ENCODE data around the gene LEPROT. TPM values are rescaled to one million over a fixed set of nuclear protein-coding genes. Genes with fewer than 3 reads are reported as not detected.

Gene LEPROT
- total and polyA plus RNA-seq, 8 donors: 16.9 to 45.5 (median 30.3) TPM

DNA sequence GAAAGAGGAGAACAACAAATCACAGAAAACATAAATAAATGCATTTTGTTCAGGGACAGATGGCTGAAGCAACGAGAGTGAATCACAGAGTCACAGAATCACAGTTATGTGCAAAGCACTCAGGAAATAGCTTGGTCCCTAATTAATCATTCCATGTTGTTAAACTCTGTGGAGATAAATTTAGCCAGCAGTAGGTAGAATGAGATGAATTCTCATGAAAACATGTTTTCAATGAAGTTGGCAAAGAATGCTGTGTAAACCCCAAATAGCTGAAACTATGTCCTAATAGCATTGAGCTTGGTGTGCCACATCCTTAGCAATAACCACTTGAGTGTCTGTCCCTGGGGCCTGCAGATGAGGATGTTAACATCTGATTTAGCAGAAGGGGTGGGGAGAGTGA is 20.4 kb downstream of the LEPROT start:
- WGBS, 2 donors: 69 to 77% methylated on average over 1 of the region's 1 CpG
- no peaks in the 10 kb centered on the region for H3K4me1 ChIP-seq
- no peak overlapping the region for H3K27ac ChIP-seq
- no peak for DNase-seq
- no peaks in the 10 kb centered on the region for H3K9me3 ChIP-seq
- no peak for FAIRE-seq
- intact Hi-C loops (cut with DNase I): no loop called here
- H3K36me3 ChIP-seq: no peaks in the 10 kb centered on the region
- H3K4me3 ChIP-seq: no peak overlapping the region
- no peak for ATAC-seq
- no peaks in the 10 kb centered on the region for H3K27me3 ChIP-seq
- TF ChIP-seq, protein P1, sequence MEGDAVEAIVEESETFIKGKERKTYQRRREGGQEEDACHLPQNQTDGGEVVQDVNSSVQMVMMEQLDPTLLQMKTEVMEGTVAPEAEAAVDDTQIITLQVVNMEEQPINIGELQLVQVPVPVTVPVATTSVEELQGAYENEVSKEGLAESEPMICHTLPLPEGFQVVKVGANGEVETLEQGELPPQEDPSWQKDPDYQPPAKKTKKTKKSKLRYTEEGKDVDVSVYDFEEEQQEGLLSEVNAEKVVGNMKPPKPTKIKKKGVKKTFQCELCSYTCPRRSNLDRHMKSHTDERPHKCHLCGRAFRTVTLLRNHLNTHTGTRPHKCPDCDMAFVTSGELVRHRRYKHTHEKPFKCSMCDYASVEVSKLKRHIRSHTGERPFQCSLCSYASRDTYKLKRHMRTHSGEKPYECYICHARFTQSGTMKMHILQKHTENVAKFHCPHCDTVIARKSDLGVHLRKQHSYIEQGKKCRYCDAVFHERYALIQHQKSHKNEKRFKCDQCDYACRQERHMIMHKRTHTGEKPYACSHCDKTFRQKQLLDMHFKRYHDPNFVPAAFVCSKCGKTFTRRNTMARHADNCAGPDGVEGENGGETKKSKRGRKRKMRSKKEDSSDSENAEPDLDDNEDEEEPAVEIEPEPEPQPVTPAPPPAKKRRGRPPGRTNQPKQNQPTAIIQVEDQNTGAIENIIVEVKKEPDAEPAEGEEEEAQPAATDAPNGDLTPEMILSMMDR (IDR thresholded peaks at IDR 0.05): no peak

- Histone ChIP-seq H3K4me3 (no peak overlapping the region), H3K4me1 (no peaks in the 10 kb centered on the region), H3K27ac (no peak overlapping the region), H3K9me3 (no peaks in the 10 kb centered on the region), H3K36me3 (no peaks in the 10 kb centered on the region), H3K27me3 (no peaks in the 10 kb centered on the region)
- intact Hi-C loops (cut with DNase I): no loop called here
- 31 to 33% methylated on average over 3 of the region's 3 CpGs for WGBS, 2 donors
- ATAC-seq (no peak), DNase-seq (no peak), FAIRE-seq (no peak)
- TF ChIP-seq, protein P1 (IDR thresholded peaks at IDR 0.05): no peak
These were observed 21.0 kb downstream of the LEPROT start for GRCh38 chr1:65441464-65441863.

- no peaks in the 10 kb centered on the region for H3K27me3 ChIP-seq
- no peak overlapping the region for H3K27ac ChIP-seq
- FAIRE-seq (no peak), ATAC-seq (no peak), DNase-seq (no peak)
- no peaks in the 10 kb centered on the region for H3K36me3 ChIP-seq
- H3K4me1 ChIP-seq: no peaks in the 10 kb centered on the region
- intact Hi-C loops (cut with DNase I): no loop called here
- no peak overlapping the region for H3K4me3 ChIP-seq
- 85 to 88% methylated on average over 1 of the region's 1 CpG for WGBS, 2 donors
- no peaks in the 10 kb centered on the region for H3K9me3 ChIP-seq
- TF ChIP-seq, protein P1 (IDR thresholded peaks at IDR 0.05): no peak
These were observed 22.0 kb downstream of the LEPROT start for GRCh38 chr1:65442442-65442841.

GRCh38 chr1:65443647-65444046 is 23.2 kb downstream of the LEPROT start:
- WGBS, 2 donors: 82 to 96% methylated on average over 2 of the region's 2 CpGs
- intact Hi-C loops (cut with DNase I): no loop called here
- ATAC-seq (no peak), DNase-seq (no peak), FAIRE-seq (no peak)
- Histone ChIP-seq H3K4me1 (no peaks in the 10 kb centered on the region), H3K27me3 (no peaks in the 10 kb centered on the region), H3K4me3 (no peak overlapping the region), H3K27ac (no peak overlapping the region), H3K36me3 (no peaks in the 10 kb centered on the region), H3K9me3 (no peaks in the 10 kb centered on the region)
- TF ChIP-seq, protein P1 (IDR thresholded peaks at IDR 0.05): no peak

DNA sequence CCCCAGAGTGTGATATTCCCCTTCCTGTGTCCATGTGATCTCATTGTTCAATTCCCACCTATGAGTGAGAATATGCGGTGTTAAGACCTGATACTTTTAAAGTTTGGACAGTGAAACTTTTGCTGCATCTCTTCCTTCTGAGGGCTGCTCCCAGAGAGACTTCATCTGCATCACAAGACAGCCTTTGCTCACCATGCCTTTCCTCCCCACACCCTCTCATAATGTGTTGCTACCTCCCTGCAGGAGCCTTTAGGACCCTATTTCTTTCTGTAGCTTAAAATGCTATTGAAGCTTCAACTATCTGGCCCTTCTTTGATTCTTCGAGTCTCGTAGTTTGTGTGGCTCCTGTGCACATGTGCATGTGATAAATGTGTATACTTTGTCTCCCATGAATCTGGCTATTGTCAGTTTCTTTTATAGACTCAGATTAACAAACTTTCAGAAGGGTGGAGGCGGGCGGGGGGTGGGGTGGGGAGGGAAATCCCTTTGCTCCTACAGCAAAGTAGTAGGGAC is 23.7 kb downstream of the LEPROT start:
- Histone ChIP-seq H3K27ac (no peak overlapping the region), H3K4me3 (no peak overlapping the region), H3K27me3 (no peaks in the 10 kb centered on the region), H3K36me3 (no peaks in the 10 kb centered on the region), H3K9me3 (no peaks in the 10 kb centered on the region), H3K4me1 (no peaks in the 10 kb centered on the region)
- TF ChIP-seq, protein P1 (IDR thresholded peaks at IDR 0.05): no peak
- FAIRE-seq (no peak), DNase-seq (no peak), ATAC-seq (no peak)
- 55 to 64% methylated on average over 4 to 5 of the region's 5 CpGs for WGBS, 2 donors
- intact Hi-C loops (cut with DNase I): no loop called here

Data from pancreas (tissue), 10 donors.